Stromal cell of bone marrow (primary cell): ENCODE data around the gene TMEM115.
A peak's percentile ranks its signal among the peaks of the same experiment; 100 is the strongest.

Source experiments
- DNase-seq: peaks from one replicate; pipeline ENCODE4 v3.0.0-alpha.2; 2012; ENCODE audit warnings: low read depth

The TMEM115 gene

DNA sequence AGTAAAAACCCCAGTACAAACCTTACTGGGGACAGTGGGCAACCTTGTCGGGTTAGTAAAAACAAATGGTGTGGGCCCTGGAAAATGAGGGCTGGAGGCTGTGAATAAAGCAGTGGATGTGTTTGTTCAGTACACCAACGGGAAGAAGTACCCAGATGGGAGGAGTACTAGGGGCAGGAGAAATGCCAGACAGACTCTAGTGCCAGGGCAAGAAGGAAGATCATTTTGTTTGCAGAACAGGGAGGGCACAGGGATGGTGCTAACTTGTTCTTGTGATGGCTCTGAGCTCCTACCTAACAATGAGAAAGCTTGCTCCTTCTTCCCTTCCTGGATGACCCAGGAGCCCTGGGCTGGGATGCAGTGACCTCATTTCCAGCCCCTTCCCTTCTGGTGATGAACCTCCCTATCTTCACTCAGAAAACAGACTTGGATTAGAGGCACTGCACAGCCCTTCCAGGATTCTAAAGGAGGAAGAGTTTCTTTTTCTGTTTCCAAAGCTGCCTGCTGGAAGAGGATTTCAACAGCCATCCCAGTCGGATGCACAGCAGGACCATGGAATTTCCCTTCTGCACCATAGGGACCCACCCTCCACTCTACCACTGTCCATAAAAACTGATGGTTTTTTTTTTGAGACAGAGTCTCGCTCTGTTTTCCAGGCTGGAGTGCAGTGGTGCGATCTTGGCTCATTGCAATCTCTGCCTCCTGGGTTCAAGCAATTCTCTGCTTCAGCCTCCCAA lies 24.8 kb downstream of the TMEM115 start:
- DNase-seq: no peak

DNA sequence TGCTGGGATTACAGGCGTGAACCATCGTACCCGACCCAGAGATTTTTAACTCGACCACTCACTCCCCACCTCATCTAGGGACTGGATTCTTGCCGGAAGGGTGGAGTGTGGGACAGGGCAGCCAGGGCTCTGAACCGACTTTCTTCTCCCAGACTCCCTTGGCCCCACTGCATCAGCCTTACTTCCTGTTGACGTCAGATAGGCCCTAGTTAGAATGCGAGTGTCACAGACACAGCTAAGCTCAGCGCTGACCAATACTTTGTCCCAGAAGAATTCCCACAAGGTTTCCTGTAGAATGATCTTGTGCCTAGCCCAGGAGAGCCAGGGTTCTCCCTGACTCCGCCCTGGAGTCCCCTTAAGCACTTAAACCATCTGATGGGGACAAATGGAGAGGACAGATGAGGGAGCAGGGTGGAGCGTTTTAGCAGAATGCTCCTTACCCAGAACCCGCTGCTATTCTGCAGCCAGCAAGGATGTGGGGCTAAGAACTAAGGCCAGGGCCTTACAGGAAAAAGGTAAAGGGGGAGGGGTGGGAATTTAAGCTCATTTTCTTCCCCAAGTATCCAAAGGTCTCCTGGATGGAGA lies 25.5 kb downstream of the TMEM115 start:
- peak; percentile 69 for DNase-seq

DNA sequence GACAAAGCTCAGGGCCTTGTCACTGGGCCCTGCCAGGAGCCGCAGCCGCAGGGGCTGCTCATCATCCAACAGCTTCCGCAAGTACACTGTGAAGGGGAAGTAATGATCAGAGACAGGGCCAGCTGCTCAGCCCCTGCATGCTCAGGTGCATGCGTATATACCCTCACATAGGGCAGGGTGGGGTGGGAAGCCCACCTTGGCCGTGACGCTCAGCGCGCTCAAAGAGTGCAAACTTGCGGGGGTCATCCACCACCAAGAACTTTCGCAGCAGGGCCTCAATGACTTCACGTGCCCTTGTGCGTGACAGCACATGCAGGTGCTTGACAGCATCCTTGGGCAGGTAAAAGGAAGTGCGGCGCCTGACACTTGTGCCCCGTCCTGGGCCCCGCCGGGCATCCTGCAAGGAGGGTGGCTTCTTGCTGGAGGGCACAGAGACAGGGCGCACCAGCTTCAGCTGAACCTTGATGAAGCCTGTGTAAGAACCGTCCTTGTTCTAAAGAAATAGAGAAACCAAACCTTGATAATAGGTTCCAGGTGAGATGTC lies 27.9 kb downstream of the TMEM115 start:
- DNase-seq: no peak

DNA sequence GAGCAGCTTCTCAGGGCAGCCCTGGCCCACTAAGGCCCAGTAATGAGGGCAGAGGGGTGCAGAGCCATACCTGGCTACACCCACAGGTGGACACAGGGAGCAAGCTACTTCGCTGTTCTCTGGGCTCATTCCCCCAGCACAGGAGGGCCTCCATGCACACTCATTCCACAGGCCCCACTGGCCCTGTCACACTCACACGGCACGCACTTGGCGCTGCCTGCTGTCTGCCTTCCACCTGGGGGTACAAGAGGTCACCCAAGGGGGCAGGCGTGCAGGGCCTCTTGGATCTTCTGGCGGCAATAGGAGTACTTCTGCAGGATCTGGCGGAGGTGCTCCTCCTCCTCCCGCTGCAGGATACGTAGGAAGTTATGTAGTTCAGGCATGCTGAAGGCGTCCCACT lies 29.0 kb downstream of the TMEM115 start:
- no peak for DNase-seq

DNA sequence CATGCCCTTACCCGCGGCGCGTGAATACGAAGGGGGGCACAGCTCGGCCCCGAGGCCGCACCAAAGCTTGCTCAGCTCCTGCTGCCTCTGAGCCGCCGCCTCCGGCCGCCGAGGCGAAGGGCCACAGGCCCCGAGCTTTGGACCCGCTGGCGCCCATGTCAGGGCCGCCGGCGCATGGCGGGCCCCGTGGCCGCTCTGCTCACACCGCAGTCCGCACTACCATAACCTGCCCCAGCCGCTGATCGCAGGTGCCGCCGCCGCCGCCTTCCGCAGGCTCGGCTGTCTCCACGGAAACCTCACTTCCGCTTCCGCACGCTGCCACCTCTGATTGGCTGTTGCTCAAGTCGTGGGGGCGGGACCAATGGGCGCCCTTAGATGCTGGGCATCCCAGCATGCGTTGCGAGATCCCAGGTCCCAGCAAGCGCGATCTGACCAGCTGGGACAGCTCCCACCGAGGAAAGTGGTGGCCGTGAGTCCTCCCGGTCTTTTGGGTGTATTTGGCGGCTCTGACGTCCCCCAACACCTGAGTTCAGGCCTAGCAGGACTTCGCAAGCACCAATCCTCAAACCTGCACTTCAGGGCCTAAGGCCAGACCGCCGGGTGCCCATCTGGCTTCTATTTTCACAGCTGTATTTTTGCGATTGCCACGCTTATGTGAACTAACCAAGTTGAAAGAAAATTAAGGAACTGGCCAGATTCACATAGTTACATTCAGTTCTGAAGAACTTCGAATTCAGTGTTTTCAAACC lies 31.2 kb downstream of the TMEM115 start, which contains the start of gene TUSC2:
TUSC2 (minus strand) TSS at position 281 of the 749 bp plus-strand sequence; CDS start at position 157, 124 bp downstream.
- DNase-seq: peak; percentile 94

DNA sequence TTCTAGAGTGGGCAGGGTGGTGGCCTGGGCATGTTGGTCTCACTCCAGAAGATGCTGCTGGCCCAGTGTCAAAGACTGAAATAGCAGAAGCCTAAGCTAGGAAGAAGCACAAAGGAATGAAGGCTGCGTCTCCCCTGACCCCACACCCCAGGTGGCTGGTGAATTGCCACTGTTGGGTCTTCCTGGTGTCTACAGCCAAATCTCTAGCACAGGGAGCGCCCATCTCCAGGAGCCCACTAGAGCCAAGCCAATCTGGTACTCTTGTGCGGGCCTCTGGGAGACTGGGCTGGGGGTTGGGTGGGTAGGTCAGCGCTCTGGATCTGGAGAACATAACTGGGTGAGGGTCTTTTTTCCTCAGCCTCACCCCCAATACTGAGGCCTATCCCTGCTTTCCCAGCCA lies 32.2 kb downstream of the TMEM115 start:
- no peak for DNase-seq

DNA sequence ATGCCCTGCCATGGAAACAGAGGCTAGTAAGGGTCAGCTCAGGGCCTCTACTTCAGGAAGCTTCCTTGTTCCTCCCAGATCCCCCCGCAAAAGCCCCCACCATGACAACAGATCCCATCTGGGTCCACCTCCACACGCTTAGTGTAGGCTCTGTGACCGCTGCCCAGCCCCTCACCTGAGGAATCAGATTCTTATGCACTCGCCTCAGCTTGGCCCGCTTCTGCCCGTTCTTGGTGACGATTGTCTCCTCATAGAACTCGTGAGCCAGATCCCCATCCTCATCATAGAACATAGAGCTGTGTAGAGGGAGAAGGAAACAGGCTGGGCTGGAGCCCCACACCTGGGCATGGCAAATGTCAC lies 33.2 kb downstream of the TMEM115 start:
- DNase-seq: no peak

DNA sequence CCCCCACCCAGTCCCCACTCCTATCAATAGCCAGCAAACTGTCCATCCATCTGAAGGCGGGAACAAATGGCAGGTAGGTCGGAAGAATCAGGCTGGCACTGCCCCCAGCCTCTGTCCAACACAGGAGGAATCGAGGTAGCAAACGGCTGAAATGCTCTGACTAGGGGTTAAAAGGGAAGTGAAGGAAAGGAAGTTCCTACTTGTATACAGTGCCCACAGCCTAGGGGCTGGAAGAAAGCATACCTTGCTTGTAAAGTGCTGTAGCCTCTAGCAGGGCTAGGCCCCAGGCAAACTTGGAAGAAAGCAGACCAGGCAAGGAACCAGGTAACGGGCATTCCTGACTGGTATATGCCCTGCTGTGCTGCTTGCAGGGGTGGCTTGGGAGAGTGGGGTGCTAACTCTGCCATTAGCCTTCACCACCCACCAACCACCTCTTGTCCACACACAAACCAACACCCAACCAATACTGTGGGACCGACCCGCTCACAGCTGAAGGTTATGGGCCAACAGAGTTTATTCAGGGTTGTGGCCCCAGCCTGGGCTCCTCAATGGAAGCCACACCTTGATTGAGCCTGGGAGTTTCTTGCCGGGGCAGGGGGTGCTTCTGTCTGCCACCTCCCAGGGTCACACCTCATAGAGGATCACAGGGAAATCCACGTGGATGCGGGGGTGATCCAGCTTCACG lies 33.7 kb downstream of the TMEM115 start:
- DNase-seq: no peak

DNA sequence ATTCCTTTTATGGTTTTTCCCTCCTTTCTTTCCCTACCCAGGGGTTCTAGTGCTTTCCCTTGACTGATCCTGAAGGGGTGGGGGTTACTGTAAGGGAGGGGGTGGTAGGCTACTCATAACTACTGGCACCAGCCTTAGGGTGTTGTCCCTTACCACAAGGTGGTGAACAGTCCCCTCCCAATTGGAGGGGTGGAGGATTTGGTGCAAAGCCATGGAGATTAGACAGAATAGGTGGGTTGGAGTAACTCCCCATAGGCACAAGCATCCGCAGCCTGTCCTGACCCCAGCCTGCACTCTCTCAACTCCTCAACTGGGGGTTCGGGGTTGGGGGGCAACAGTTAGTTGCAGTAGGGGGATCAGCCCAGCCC lies 34.2 kb downstream of the TMEM115 start:
- no peak for DNase-seq

DNA sequence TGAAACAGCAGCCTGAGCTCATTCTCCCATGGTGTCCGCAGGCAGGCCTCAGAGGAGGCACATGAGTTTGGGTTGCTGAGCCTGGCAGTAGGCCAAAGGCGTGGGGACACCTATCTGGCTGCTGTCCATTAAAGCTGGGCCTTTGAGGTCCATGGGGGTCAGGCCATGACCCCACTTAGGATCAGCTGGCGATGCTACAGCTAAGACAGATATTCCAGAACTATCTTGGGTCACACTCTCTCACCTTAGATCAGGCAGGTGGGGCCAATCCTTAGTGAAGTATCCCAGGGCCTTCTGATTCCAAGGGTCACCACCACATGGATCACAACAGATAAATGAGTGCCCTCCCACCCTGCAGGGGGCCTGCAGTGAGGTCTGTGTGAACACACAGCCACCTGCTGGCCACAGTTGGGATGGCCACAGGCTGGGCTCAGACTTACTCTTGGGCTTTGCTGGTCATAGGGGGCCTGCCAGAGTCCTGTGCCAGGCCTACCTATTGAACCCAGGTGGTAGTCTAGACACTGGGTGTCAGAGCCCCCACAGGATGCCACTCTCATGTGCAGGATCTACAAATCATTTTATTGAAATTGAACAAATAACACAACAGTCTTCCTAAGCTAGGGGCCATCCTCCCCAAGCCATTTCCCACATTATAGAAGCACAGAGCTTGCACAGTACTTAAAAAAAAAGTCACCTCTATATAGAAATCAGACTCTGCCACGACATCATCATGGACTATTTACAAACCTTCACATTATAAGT lies 34.8 kb downstream of the TMEM115 start:
- DNase-seq: no peak

DNA sequence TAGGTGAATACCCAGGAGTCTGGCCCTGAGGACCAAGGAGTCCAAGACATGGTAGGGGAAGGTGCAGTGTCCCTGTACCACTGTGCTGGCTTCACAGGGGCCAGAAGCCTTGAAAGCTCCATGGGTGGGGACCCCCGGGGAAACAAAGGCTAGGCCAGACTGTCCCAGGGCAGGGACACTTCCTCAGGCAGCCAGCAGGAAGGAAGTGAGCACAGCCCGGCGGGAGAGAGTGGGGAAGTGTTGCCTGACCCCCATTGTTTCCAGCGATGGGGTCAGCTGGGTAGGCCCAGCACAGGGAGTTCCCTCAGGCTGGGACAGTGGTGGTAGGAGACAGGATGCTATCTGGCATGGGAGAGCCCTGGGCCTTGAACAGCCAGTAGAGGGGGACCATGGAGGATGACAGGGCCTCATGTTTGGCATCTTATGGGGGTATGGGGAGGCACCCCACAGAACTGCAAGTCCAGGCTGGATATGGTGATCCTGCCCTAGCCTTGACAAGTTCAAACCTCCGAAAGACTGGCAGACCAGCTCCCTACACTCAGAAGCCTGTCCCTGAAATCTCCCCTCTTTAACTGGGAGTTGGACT lies 35.6 kb downstream of the TMEM115 start:
- DNase-seq: no peak

DNA sequence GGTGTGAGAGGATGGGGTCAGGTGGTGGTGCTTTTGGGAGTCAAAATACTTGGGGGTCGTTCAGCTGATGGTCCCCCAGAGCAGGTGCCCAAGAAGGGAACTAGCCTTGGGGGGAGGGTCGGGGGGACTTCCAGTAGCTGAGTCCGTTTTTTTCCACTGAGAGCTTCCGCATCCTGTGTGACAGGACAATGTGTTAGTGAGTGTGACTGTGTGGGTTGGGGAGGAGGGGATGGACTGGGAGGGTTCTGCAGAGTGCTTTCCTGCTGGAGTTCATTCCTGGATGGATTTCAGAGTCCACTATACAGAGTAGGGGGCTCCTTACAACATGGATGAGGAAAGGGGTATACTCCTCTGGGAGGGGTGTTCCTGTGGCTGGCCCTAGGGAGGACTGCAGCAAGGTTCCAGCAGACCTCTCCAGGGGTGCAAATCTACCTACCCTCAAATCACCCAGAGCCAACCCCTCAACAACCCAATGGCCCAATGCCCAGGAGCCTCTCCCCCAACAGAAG lies 36.2 kb downstream of the TMEM115 start:
- DNase-seq: no peak

DNA sequence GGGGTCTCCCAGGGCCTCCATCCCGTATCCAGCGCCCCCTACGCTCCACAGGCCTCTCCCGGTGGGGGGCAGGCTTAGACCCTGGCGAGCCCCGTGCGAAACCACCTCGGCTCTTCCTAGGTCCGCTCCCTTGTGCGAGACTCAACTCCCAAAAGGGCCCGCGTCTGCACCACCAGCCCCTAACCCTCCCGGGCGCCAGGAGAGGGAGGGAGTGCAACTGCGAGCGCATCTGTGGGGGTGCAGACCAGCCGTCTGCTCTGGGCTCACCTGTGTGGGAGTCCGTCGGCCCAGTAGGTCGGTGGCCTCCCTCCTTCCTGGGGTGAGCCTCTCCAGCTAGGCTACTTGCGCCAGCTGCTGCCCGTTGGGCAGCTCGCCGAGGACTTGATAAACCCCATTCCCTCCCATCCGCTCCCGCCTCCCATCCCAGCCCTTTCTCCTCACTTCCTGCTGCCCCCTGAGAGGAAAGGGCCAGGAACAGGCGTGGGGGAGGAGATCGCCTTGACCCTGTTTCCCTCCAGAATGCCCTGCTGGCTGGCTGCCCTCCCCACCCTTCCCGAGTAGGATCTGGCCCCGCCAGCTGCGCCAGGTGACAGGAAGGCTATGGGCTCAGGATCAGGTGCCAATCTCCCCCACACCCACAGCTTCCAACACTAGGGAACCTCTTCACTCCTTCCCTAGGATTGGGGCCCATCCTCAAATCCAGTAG lies 36.8 kb downstream of the TMEM115 start, which contains the start of gene HYAL2:
HYAL2 (minus strand) TSS at position 360 of the 706 bp plus-strand sequence. CDS start 2,256 bp downstream, outside the sequence.
- DNase-seq: no peak

DNA sequence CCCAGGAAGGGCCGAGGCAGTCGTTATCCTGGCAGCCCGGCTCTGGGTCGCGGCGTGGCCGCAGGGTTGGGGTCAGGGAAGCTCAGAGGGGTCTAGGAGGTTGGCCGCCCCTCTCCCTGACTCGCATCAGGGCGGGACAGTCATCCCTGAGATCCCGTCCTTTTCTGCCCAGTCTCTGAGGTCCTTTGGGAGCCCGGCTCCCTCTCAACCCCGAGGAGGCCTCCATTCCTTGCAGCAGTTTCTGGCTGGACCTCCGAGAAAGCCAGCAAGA lies 37.3 kb downstream of the TMEM115 start:
- DNase-seq: no peak

DNA sequence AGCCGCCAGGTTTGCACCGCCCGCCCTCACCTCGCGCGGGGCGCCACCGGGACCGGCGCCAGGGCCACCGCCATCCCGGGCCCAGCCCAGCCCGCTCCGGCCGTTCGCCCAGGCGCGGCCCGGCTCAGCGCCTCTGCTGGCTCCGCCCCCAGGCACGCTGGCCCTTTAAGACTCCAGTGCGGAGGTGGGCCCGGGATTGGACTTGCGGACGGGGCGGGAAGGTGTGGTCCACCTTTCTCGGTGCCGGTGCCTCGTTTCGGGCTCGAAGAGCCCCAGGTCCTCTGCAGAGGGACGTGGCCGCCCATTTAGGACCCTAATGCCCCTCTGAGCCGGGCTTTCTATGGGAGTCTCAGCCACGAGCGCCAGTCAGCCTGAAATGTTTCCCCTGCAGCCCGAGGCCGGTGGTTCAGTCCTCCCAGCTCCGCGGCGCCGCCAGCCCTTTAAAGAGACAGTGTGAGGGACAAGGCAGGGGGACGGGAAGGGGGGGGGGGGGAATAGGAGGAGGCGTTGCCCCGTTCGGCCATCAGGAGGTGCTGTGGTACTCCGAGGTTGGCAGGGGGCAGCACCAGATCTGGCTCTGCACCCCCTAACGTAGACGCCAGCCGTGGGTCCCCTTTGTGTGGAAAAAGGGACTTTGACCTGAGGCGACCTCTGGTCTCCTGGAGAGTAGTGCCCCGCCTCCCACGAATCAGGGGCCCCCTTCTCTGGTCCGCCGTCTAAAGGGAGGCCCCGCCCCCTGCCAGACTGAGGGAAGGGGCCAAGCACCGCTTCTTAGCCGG lies 37.8 kb downstream of the TMEM115 start:
- peak; percentile 82 for DNase-seq

DNA sequence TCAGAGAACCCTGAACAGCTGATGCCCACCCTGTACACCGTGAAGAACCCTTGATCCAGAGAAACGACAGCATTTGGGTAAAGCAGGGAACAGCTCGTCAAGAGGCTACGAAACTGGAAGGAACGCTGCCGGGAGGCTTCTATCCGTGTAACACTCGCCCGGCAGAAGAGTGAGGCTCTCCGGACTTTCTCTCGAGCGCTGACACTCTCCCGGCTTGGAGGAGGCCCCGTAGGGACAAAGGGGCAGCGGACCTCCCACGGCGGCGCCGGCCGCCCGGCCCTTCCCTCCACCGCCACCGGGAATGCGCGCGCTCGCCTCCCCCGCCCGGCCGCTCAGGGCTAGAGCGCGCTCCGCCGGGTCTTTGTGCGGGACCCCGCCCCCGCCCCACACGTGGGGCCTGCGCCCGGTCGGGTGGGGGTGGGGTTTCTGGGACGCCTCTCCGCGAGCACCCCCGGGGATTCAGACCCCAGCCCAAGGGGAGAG lies 38.4 kb downstream of the TMEM115 start:
- DNase-seq: no peak

DNA sequence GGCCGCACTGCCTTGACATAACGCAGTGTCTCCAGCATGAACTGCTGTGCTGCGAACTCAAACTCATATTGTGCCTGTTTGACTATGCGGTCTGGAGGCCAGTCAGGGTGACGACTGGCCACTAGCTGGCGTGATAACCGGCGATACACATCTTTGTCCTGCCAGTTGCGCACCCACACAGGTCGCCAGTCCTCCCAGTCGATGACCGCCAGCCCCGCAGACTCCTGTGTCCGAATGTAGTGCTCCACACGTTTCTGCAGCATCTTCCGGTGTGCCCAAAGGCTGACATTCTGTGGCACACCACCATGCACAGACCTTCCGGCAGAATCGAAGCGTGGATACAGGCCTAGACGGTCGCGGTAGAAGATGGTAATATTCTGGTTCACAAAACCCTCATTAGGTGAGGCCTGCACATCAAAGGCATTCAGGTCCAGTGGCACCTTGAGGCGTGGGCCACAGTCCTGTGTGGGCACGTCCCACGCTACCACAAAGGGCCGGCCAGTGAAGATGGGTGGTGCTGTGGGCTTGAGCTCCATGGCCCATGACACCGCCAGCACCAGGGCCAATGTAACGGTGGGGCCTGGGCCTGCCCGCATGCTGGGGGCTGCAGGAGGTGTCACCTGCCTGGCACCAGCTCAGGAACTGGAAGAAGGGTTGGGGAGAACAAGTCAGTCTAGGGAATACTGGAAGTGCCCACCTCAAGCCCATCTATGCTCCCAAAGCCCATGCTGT lies 39.3 kb downstream of the TMEM115 start:
- no peak for DNase-seq

DNA sequence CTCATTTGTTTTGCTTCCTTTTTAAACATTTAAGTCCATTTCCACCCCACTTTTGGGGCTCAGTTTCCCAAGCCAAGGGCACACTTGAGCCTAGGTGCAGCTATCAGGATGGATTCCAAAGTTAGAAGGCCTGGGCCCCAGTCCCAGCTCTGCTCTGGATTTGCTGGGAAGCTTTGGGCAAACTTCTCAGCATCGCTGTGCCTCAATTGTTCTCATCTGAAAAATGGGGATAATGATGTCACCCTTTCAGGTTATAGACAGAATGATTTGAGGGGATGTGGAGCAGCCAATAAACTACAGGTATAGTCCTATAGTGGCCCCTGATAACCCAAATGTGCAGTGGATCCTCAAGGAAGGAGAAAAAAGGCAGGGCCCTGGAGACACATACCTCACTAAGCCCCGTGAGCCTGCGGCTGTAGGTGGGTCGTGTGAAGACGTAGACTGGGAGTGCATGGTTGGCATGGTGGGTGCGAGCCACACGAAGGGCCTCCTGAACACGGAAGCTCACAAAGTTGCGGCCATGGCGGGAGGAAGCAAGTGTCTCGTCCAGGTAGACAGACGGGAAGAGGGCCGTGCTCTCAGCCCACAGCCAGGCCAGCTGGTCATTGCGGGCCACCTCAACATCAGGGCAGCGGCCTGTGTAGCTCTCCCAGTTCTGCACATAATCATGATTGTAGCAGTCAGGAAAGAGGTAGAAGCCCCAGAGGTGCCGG lies 40.0 kb downstream of the TMEM115 start:
- DNase-seq: no peak
